Measurements from ENCODE around the gene MAML3.

MAML3 gene

GRCh38 chr4:140174543-140174942 is 20.6 kb upstream of the MAML3 start:
- Histone ChIP-seq H3K9ac (ENCODE audit: low read length) (no peak overlapping the region), H3K36me3 (ENCODE audit: control insufficient read depth, insufficient read depth, low read length) (no peaks in the 10 kb centered on the region), H3K4me3 (ENCODE audit: low read length) (no peak overlapping the region), H3K27ac (ENCODE audit: low read depth, low read length) (no peak overlapping the region), H3K4me1 (ENCODE audit: control insufficient read depth, insufficient read depth, low read length) (no peaks in the 10 kb centered on the region), H3K27me3 (ENCODE audit: control insufficient read depth, insufficient read depth, low read length) (no peaks in the 10 kb centered on the region)

- Histone ChIP-seq H3K9ac (ENCODE audit: low read length) (no peak overlapping the region), H3K36me3 (ENCODE audit: control insufficient read depth, insufficient read depth, low read length) (no peaks in the 10 kb centered on the region), H3K27ac (ENCODE audit: low read depth, low read length) (no peak overlapping the region), H3K4me1 (ENCODE audit: control insufficient read depth, insufficient read depth, low read length) (no peaks in the 10 kb centered on the region), H3K4me3 (ENCODE audit: low read length) (no peak overlapping the region), H3K27me3 (ENCODE audit: control insufficient read depth, insufficient read depth, low read length) (no peaks in the 10 kb centered on the region)
Observed at GRCh38 chr4:140172960-140173359, 19.0 kb upstream of the MAML3 start.

- H3K4me3 ChIP-seq (ENCODE audit: low read length) = no peak overlapping the region
- no peaks in the 10 kb centered on the region for H3K27me3 ChIP-seq (ENCODE audit: control insufficient read depth, insufficient read depth, low read length)
- H3K27ac ChIP-seq (ENCODE audit: low read depth, low read length) = no peak overlapping the region
- H3K9ac ChIP-seq (ENCODE audit: low read length) = no peak overlapping the region
- no peaks in the 10 kb centered on the region for H3K4me1 ChIP-seq (ENCODE audit: control insufficient read depth, insufficient read depth, low read length)
- no peaks in the 10 kb centered on the region for H3K36me3 ChIP-seq (ENCODE audit: control insufficient read depth, insufficient read depth, low read length)
Observed at GRCh38 chr4:140170299-140170698, 16.3 kb upstream of the MAML3 start.

- Histone ChIP-seq H3K9ac (ENCODE audit: low read length) (no peak overlapping the region), H3K4me3 (ENCODE audit: low read length) (no peak overlapping the region), H3K4me1 (ENCODE audit: control insufficient read depth, insufficient read depth, low read length) (no peaks in the 10 kb centered on the region), H3K27ac (ENCODE audit: low read depth, low read length) (no peak overlapping the region), H3K36me3 (ENCODE audit: control insufficient read depth, insufficient read depth, low read length) (no peaks in the 10 kb centered on the region), H3K27me3 (ENCODE audit: control insufficient read depth, insufficient read depth, low read length) (no peaks in the 10 kb centered on the region)
Observed at GRCh38 chr4:140168936-140169335, 15.0 kb upstream of the MAML3 start.

GRCh38 chr4:140168474-140168873 is 14.5 kb upstream of the MAML3 start:
- Histone ChIP-seq H3K4me3 (ENCODE audit: low read length) (no peak overlapping the region), H3K4me1 (ENCODE audit: control insufficient read depth, insufficient read depth, low read length) (peaks cover 1% of the 10 kb centered on the region), H3K36me3 (ENCODE audit: control insufficient read depth, insufficient read depth, low read length) (no peaks in the 10 kb centered on the region)

GRCh38 chr4:140163029-140163810 is 9.2 kb upstream of the MAML3 start:
- H3K27ac ChIP-seq (ENCODE audit: low read depth, low read length) = peak overlapping the region; percentile 40
- no peaks in the 10 kb centered on the region for H3K36me3 ChIP-seq (ENCODE audit: control insufficient read depth, insufficient read depth, low read length)
- H3K9ac ChIP-seq (ENCODE audit: low read length) = no peak overlapping the region
- H3K27me3 ChIP-seq (ENCODE audit: control insufficient read depth, insufficient read depth, low read length) = no peaks in the 10 kb centered on the region
- H3K4me3 ChIP-seq (ENCODE audit: low read length) = peak overlapping the region; percentile 15
- H3K4me1 ChIP-seq (ENCODE audit: control insufficient read depth, insufficient read depth, low read length) = peaks cover 17% of the 10 kb centered on the region

More at GRCh38 chr4:140168474-140168873, 14.5 kb upstream of the MAML3 start:
- no peak overlapping the region for H3K9ac ChIP-seq (ENCODE audit: low read length)
- H3K27ac ChIP-seq (ENCODE audit: low read depth, low read length) = no peak overlapping the region
- H3K27me3 ChIP-seq (ENCODE audit: control insufficient read depth, insufficient read depth, low read length) = no peaks in the 10 kb centered on the region

GRCh38 chr4:140162596-140162995 is 8.6 kb upstream of the MAML3 start:
- no peaks in the 10 kb centered on the region for H3K36me3 ChIP-seq (ENCODE audit: control insufficient read depth, insufficient read depth, low read length)
- H3K4me3 ChIP-seq (ENCODE audit: low read length) = peak overlapping the region; percentile 15
- no peak overlapping the region for H3K27ac ChIP-seq (ENCODE audit: low read depth, low read length)

GRCh38 chr4:140158365-140159030 is 4.5 kb upstream of the MAML3 start:
- H3K4me3 ChIP-seq (ENCODE audit: low read length) = no peak overlapping the region
- H3K27me3 ChIP-seq (ENCODE audit: control insufficient read depth, insufficient read depth, low read length) = no peaks in the 10 kb centered on the region
- no peaks in the 10 kb centered on the region for H3K36me3 ChIP-seq (ENCODE audit: control insufficient read depth, insufficient read depth, low read length)
- peak overlapping the region; percentile 91 for H3K27ac ChIP-seq (ENCODE audit: low read depth, low read length)
- H3K9ac ChIP-seq (ENCODE audit: low read length) = no peak overlapping the region
- peaks cover 32% of the 10 kb centered on the region for H3K4me1 ChIP-seq (ENCODE audit: control insufficient read depth, insufficient read depth, low read length)

More at GRCh38 chr4:140162596-140162995, 8.6 kb upstream of the MAML3 start:
- Histone ChIP-seq H3K4me1 (ENCODE audit: control insufficient read depth, insufficient read depth, low read length) (peaks cover 22% of the 10 kb centered on the region), H3K9ac (ENCODE audit: low read length) (no peak overlapping the region), H3K27me3 (ENCODE audit: control insufficient read depth, insufficient read depth, low read length) (no peaks in the 10 kb centered on the region)

- H3K27me3 ChIP-seq (ENCODE audit: control insufficient read depth, insufficient read depth, low read length) = no peaks in the 10 kb centered on the region
- H3K27ac ChIP-seq (ENCODE audit: low read depth, low read length) = peak overlapping the region; percentile 91
- no peak overlapping the region for H3K9ac ChIP-seq (ENCODE audit: low read length)
- H3K4me1 ChIP-seq (ENCODE audit: control insufficient read depth, insufficient read depth, low read length) = peaks cover 22% of the 10 kb centered on the region
- H3K4me3 ChIP-seq (ENCODE audit: low read length) = no peak overlapping the region
- no peaks in the 10 kb centered on the region for H3K36me3 ChIP-seq (ENCODE audit: control insufficient read depth, insufficient read depth, low read length)
Observed at GRCh38 chr4:140157341-140157740, 3.4 kb upstream of the MAML3 start.

- Histone ChIP-seq H3K9ac (ENCODE audit: low read length) (no peak overlapping the region), H3K36me3 (ENCODE audit: control insufficient read depth, insufficient read depth, low read length) (no peaks in the 10 kb centered on the region), H3K4me1 (ENCODE audit: control insufficient read depth, insufficient read depth, low read length) (peaks cover 22% of the 10 kb centered on the region), H3K4me3 (ENCODE audit: low read length) (no peak overlapping the region), H3K27ac (ENCODE audit: low read depth, low read length) (peak overlapping the region; percentile 91), H3K27me3 (ENCODE audit: control insufficient read depth, insufficient read depth, low read length) (no peaks in the 10 kb centered on the region)
Observed at GRCh38 chr4:140156529-140157171, 2.7 kb upstream of the MAML3 start.

GRCh38 chr4:140154572-140154891 is 548 bp upstream of the MAML3 start:
- no peak overlapping the region for H3K9ac ChIP-seq (ENCODE audit: low read length)

GRCh38 chr4:140153419-140153717 is 616 bp downstream of the MAML3 start:
- H3K36me3 ChIP-seq (ENCODE audit: control insufficient read depth, insufficient read depth, low read length) = no peaks in the 10 kb centered on the region
- no peaks in the 10 kb centered on the region for H3K27me3 ChIP-seq (ENCODE audit: control insufficient read depth, insufficient read depth, low read length)
- H3K27ac ChIP-seq (ENCODE audit: low read depth, low read length) = peak overlapping the region; percentile 86
- peak overlapping the region; percentile 57 for H3K9ac ChIP-seq (ENCODE audit: low read length)
- H3K4me3 ChIP-seq (ENCODE audit: low read length) = peak overlapping the region; percentile 97
- H3K4me1 ChIP-seq (ENCODE audit: control insufficient read depth, insufficient read depth, low read length) = peaks cover 17% of the 10 kb centered on the region

More at GRCh38 chr4:140154572-140154891, 548 bp upstream of the MAML3 start:
- no peaks in the 10 kb centered on the region for H3K27me3 ChIP-seq (ENCODE audit: control insufficient read depth, insufficient read depth, low read length)
- peak overlapping the region; percentile 97 for H3K4me3 ChIP-seq (ENCODE audit: low read length)
- no peaks in the 10 kb centered on the region for H3K36me3 ChIP-seq (ENCODE audit: control insufficient read depth, insufficient read depth, low read length)
- H3K4me1 ChIP-seq (ENCODE audit: control insufficient read depth, insufficient read depth, low read length) = peaks cover 22% of the 10 kb centered on the region
- H3K27ac ChIP-seq (ENCODE audit: low read depth, low read length) = peak overlapping the region; percentile 86
